ENCODE data around the gene DUSP10.

DUSP10 gene

GRCh38 chr1:221741703-221742554 lies at the start of gene DUSP10:
DUSP10 (minus strand) TSS chr1:221742089; CDS start chr1:221739744, 2,345 bp downstream.
- Histone ChIP-seq H3K36me3 (ENCODE audit: control insufficient read depth, low read depth, low read length) (no peaks in the 10 kb centered on the region), H3K27me3 (ENCODE audit: control insufficient read depth, insufficient read depth, low read length) (peaks cover 32% of the 10 kb centered on the region), H3K9me3 (ENCODE audit: control insufficient read depth, low read depth, low read length) (no peaks in the 10 kb centered on the region), H3K27ac (ENCODE audit: low read length) (no peak within 1 kb of the TSS), H3K4me1 (ENCODE audit: control insufficient read depth, low read depth, low read length) (peaks cover 7% of the 10 kb centered on the region), H3K9ac (ENCODE audit: low read length) (peak within 1 kb of the TSS; percentile 60), H3K4me3 (ENCODE audit: low read length) (peak within 1 kb of the TSS; percentile 82)

GRCh38 chr1:221788466-221788865 lies 46.6 kb upstream of the DUSP10 start:
- no peaks in the 10 kb centered on the region for H3K9me3 ChIP-seq (ENCODE audit: control insufficient read depth, low read depth, low read length)
- H3K4me1 ChIP-seq (ENCODE audit: control insufficient read depth, low read depth, low read length): no peaks in the 10 kb centered on the region
- no peaks in the 10 kb centered on the region for H3K27me3 ChIP-seq (ENCODE audit: control insufficient read depth, insufficient read depth, low read length)
- no peak overlapping the region for H3K9ac ChIP-seq (ENCODE audit: low read length)
- H3K36me3 ChIP-seq (ENCODE audit: control insufficient read depth, low read depth, low read length): no peaks in the 10 kb centered on the region
- no peak overlapping the region for H3K27ac ChIP-seq (ENCODE audit: low read length)
- no peak overlapping the region for H3K4me3 ChIP-seq (ENCODE audit: low read length)

DNA sequence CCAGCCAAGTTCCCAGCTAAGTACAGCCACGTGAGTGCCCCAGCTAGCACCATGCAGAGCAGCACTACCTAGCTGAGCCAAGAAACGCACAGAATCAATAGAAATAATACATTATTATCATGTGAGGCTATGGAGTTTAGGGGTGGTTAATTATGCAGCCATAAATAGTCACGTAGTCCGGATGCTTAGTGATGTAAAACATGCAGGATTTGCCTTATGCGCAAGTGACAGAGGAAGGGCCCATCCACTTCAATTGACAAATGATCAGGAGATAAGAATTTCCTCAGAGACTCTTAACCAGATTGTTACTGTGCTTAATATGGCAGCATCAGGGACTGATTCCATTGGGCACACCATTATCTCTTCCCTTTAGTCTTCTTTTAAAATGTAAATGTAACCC lies 44.8 kb upstream of the DUSP10 start:
- no peak overlapping the region for H3K4me3 ChIP-seq (ENCODE audit: low read length)
- H3K36me3 ChIP-seq (ENCODE audit: control insufficient read depth, low read depth, low read length): no peaks in the 10 kb centered on the region
- H3K4me1 ChIP-seq (ENCODE audit: control insufficient read depth, low read depth, low read length): no peaks in the 10 kb centered on the region
- H3K9ac ChIP-seq (ENCODE audit: low read length): no peak overlapping the region
- no peak overlapping the region for H3K27ac ChIP-seq (ENCODE audit: low read length)
- no peaks in the 10 kb centered on the region for H3K27me3 ChIP-seq (ENCODE audit: control insufficient read depth, insufficient read depth, low read length)
- H3K9me3 ChIP-seq (ENCODE audit: control insufficient read depth, low read depth, low read length): no peaks in the 10 kb centered on the region

GRCh38 chr1:221783936-221784335 lies 42.0 kb upstream of the DUSP10 start:
- Histone ChIP-seq H3K27ac (ENCODE audit: low read length) (no peak overlapping the region), H3K4me1 (ENCODE audit: control insufficient read depth, low read depth, low read length) (no peaks in the 10 kb centered on the region), H3K9me3 (ENCODE audit: control insufficient read depth, low read depth, low read length) (no peaks in the 10 kb centered on the region), H3K36me3 (ENCODE audit: control insufficient read depth, low read depth, low read length) (no peaks in the 10 kb centered on the region), H3K4me3 (ENCODE audit: low read length) (no peak overlapping the region), H3K27me3 (ENCODE audit: control insufficient read depth, insufficient read depth, low read length) (no peaks in the 10 kb centered on the region), H3K9ac (ENCODE audit: low read length) (no peak overlapping the region)

GRCh38 chr1:221783437-221783836 lies 41.5 kb upstream of the DUSP10 start:
- H3K27ac ChIP-seq (ENCODE audit: low read length): no peak overlapping the region
- no peaks in the 10 kb centered on the region for H3K27me3 ChIP-seq (ENCODE audit: control insufficient read depth, insufficient read depth, low read length)
- no peaks in the 10 kb centered on the region for H3K36me3 ChIP-seq (ENCODE audit: control insufficient read depth, low read depth, low read length)
- H3K9ac ChIP-seq (ENCODE audit: low read length): no peak overlapping the region
- no peak overlapping the region for H3K4me3 ChIP-seq (ENCODE audit: low read length)
- no peaks in the 10 kb centered on the region for H3K4me1 ChIP-seq (ENCODE audit: control insufficient read depth, low read depth, low read length)
- H3K9me3 ChIP-seq (ENCODE audit: control insufficient read depth, low read depth, low read length): no peaks in the 10 kb centered on the region

DNA sequence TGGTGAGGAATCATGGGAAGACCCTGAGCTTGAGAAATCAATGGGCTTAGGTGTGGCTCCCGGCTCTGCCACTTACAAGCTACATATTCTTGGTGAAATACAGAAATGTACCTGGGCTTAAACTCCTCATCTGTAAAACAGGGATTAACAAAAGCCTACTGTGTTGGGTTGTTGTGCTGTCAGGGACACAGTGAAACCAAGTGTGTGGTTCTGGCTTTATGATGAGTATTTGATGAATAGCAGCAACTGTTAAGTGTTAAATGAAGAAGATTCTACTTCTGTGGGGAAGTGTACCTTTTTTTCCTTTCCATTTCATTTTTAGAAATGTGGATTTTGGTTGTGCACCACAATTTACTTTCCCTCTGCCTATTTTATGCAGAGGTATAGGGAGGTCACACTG lies 41.1 kb upstream of the DUSP10 start:
- H3K4me1 ChIP-seq (ENCODE audit: control insufficient read depth, low read depth, low read length): no peaks in the 10 kb centered on the region
- no peaks in the 10 kb centered on the region for H3K27me3 ChIP-seq (ENCODE audit: control insufficient read depth, insufficient read depth, low read length)

DNA sequence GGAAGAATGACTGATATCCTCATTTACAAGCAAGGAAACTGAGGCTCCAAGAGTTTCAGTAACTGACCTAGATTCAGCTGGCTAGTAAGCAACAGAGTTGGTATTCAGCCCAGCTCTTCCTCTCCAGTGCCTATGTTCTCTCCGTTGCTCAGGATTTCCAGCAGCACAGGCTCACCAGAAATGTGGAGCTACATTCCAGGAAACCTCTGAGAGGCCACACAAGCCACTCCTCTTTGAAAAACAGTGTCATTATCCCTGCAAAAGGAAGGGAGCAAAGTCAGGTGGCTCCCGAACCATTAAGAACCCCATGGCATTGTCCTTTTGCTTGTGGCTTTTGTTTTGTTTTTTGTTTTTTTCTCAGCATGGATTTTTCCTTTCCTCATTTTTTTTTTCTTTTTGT lies 40.6 kb upstream of the DUSP10 start:
- no peaks in the 10 kb centered on the region for H3K36me3 ChIP-seq (ENCODE audit: control insufficient read depth, low read depth, low read length)
- H3K9ac ChIP-seq (ENCODE audit: low read length): no peak overlapping the region
- no peak overlapping the region for H3K27ac ChIP-seq (ENCODE audit: low read length)

More for the DNA sequence above, 41.1 kb upstream of the DUSP10 start:
- Histone ChIP-seq H3K4me3 (ENCODE audit: low read length) (no peak overlapping the region), H3K27ac (ENCODE audit: low read length) (no peak overlapping the region), H3K36me3 (ENCODE audit: control insufficient read depth, low read depth, low read length) (no peaks in the 10 kb centered on the region), H3K9ac (ENCODE audit: low read length) (no peak overlapping the region), H3K9me3 (ENCODE audit: control insufficient read depth, low read depth, low read length) (no peaks in the 10 kb centered on the region)

DNA sequence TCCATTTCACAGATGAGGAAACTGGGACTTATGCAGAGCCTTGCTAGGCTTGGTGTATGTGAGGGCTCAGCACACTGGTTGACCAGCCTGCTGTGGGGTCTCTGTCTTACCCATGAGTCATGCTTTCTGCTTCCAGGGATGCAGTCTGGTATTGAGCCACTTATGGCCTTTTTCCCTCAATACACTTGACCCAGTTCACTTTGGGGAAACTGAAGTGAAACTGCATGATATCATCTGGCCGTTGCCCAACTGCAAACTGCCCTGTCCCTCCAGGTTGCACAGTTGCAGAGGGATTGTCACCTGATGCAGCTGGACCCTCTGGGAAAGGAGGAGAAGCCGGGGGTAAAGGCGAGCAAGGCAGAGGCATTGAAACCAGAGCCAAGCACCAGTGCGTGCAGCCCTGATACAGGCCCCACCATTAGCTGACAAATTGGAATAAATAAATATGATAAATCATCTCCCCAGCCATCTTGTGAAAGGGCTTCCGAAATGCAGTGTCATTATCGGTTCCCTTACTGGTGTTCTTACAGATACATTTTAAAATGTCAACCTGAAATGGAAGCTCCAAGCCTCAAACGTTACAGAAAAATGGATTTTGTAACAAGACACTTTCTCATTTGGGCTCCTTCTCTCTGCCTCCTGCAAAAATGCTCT lies 39.3 kb upstream of the DUSP10 start:
- Histone ChIP-seq H3K4me3 (ENCODE audit: low read length) (no peak overlapping the region), H3K9ac (ENCODE audit: low read length) (no peak overlapping the region), H3K36me3 (ENCODE audit: control insufficient read depth, low read depth, low read length) (no peaks in the 10 kb centered on the region), H3K4me1 (ENCODE audit: control insufficient read depth, low read depth, low read length) (no peaks in the 10 kb centered on the region), H3K27me3 (ENCODE audit: control insufficient read depth, insufficient read depth, low read length) (no peaks in the 10 kb centered on the region), H3K9me3 (ENCODE audit: control insufficient read depth, low read depth, low read length) (no peaks in the 10 kb centered on the region), H3K27ac (ENCODE audit: low read length) (no peak overlapping the region)

More for the DNA sequence above, 40.6 kb upstream of the DUSP10 start:
- Histone ChIP-seq H3K9me3 (ENCODE audit: control insufficient read depth, low read depth, low read length) (no peaks in the 10 kb centered on the region), H3K4me3 (ENCODE audit: low read length) (no peak overlapping the region), H3K27me3 (ENCODE audit: control insufficient read depth, insufficient read depth, low read length) (no peaks in the 10 kb centered on the region), H3K4me1 (ENCODE audit: control insufficient read depth, low read depth, low read length) (no peaks in the 10 kb centered on the region)

GRCh38 chr1:221780175-221780574 lies 38.3 kb upstream of the DUSP10 start:
- no peak overlapping the region for H3K4me3 ChIP-seq (ENCODE audit: low read length)

DNA sequence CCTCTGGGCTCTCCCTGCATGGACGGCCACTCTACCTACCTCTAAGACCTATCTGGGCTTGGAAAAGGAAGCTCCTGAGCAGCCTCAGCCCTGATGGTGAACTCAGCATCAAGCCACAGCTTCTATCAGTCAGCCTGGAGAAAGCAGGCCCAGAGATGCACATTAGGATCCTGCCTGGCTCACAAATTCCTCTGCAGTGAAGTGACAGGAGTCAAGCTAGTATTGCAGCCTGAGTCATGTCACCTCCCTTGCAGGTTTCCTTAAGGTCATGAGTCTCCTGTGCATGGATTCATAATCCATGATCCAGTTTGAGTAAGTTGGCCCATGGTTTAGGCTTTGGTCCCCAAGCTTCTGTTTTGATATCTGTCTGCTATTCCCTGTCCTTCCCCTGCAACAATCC lies 37.9 kb upstream of the DUSP10 start:
- no peaks in the 10 kb centered on the region for H3K4me1 ChIP-seq (ENCODE audit: control insufficient read depth, low read depth, low read length)
- no peak overlapping the region for H3K4me3 ChIP-seq (ENCODE audit: low read length)
- no peak overlapping the region for H3K9ac ChIP-seq (ENCODE audit: low read length)
- H3K9me3 ChIP-seq (ENCODE audit: control insufficient read depth, low read depth, low read length): no peaks in the 10 kb centered on the region
- no peak overlapping the region for H3K27ac ChIP-seq (ENCODE audit: low read length)
- H3K27me3 ChIP-seq (ENCODE audit: control insufficient read depth, insufficient read depth, low read length): no peaks in the 10 kb centered on the region
- no peaks in the 10 kb centered on the region for H3K36me3 ChIP-seq (ENCODE audit: control insufficient read depth, low read depth, low read length)

More at GRCh38 chr1:221780175-221780574, 38.3 kb upstream of the DUSP10 start:
- Histone ChIP-seq H3K27me3 (ENCODE audit: control insufficient read depth, insufficient read depth, low read length) (no peaks in the 10 kb centered on the region), H3K36me3 (ENCODE audit: control insufficient read depth, low read depth, low read length) (no peaks in the 10 kb centered on the region), H3K9me3 (ENCODE audit: control insufficient read depth, low read depth, low read length) (no peaks in the 10 kb centered on the region), H3K27ac (ENCODE audit: low read length) (no peak overlapping the region), H3K4me1 (ENCODE audit: control insufficient read depth, low read depth, low read length) (no peaks in the 10 kb centered on the region), H3K9ac (ENCODE audit: low read length) (no peak overlapping the region)

GRCh38 chr1:221778535-221779142 lies 36.8 kb upstream of the DUSP10 start:
- H3K9ac ChIP-seq (ENCODE audit: low read length): no peak overlapping the region

More at GRCh38 chr1:221778535-221779142, 36.8 kb upstream of the DUSP10 start:
- no peaks in the 10 kb centered on the region for H3K27me3 ChIP-seq (ENCODE audit: control insufficient read depth, insufficient read depth, low read length)
- no peaks in the 10 kb centered on the region for H3K4me1 ChIP-seq (ENCODE audit: control insufficient read depth, low read depth, low read length)
- no peak overlapping the region for H3K4me3 ChIP-seq (ENCODE audit: low read length)
- no peak overlapping the region for H3K27ac ChIP-seq (ENCODE audit: low read length)
- no peaks in the 10 kb centered on the region for H3K9me3 ChIP-seq (ENCODE audit: control insufficient read depth, low read depth, low read length)
- H3K36me3 ChIP-seq (ENCODE audit: control insufficient read depth, low read depth, low read length): no peaks in the 10 kb centered on the region
